ENCODE data around the gene HMGN1.

HMGN1 gene

DNA sequence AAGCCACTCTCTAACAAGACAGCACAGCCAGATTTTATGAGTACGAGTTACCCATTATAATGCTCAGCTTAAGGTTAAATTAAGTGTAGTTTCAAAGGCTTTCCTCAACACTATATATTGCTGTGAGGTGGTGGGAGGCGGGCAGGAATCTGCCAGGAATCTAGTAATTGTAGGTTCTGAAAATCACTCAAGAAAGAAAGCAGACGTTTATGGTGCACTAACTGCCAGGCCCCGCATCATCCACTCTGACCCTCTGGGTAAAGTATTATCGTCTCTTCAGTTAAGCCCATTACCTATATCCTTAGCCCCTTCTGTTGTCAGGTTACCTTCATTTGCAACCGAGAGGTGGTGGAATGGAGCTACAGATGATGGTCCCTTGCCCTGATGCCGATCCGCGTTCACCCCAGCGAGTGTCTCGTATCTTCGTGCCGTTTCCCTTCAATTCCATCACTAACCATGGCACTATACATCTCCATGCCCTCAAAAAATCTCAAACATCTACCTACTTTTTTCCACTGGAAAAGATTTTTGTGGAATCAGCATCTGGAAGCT, 12.4 kb downstream of the HMGN1 start:
- in situ Hi-C loops (cut with HindIII; ENCODE audit: low sequenced_read_pairs), result no loop called here
- TF ChIP-seq, protein P1, sequence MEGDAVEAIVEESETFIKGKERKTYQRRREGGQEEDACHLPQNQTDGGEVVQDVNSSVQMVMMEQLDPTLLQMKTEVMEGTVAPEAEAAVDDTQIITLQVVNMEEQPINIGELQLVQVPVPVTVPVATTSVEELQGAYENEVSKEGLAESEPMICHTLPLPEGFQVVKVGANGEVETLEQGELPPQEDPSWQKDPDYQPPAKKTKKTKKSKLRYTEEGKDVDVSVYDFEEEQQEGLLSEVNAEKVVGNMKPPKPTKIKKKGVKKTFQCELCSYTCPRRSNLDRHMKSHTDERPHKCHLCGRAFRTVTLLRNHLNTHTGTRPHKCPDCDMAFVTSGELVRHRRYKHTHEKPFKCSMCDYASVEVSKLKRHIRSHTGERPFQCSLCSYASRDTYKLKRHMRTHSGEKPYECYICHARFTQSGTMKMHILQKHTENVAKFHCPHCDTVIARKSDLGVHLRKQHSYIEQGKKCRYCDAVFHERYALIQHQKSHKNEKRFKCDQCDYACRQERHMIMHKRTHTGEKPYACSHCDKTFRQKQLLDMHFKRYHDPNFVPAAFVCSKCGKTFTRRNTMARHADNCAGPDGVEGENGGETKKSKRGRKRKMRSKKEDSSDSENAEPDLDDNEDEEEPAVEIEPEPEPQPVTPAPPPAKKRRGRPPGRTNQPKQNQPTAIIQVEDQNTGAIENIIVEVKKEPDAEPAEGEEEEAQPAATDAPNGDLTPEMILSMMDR (IDR thresholded peaks at IDR 0.05; ENCODE audit: low read depth, low read length, missing control alignments), result no peak
- no peak overlapping the region for H3K4me3 ChIP-seq (ENCODE audit: low read depth, low read length)
- no peak for DNase-seq (ENCODE audit: low read depth)

- TF ChIP-seq, protein P1 (IDR thresholded peaks at IDR 0.05; ENCODE audit: low read depth, low read length, missing control alignments), result no peak
- DNase-seq (ENCODE audit: low read depth), result no peak
- H3K4me3 ChIP-seq (ENCODE audit: low read depth, low read length), result no peak overlapping the region
- in situ Hi-C loops (cut with HindIII; ENCODE audit: low sequenced_read_pairs), result no loop called here
Observed at GRCh38 chr21:39334611-39335010, 14.3 kb downstream of the HMGN1 start.

- DNase-seq (ENCODE audit: low read depth), result no peak
- H3K4me3 ChIP-seq (ENCODE audit: low read depth, low read length), result no peak overlapping the region
- TF ChIP-seq, protein P1 (IDR thresholded peaks at IDR 0.05; ENCODE audit: low read depth, low read length, missing control alignments), result no peak
- in situ Hi-C loops (cut with HindIII; ENCODE audit: low sequenced_read_pairs), result no loop called here
Observed at GRCh38 chr21:39332175-39332574, 16.7 kb downstream of the HMGN1 start.

- in situ Hi-C loops (cut with HindIII; ENCODE audit: low sequenced_read_pairs), result no loop called here
- H3K4me3 ChIP-seq (ENCODE audit: low read depth, low read length), result no peak overlapping the region
- TF ChIP-seq, protein P1 (IDR thresholded peaks at IDR 0.05; ENCODE audit: low read depth, low read length, missing control alignments), result no peak
- no peak for DNase-seq (ENCODE audit: low read depth)
Observed at GRCh38 chr21:39330001-39330400, 18.9 kb downstream of the HMGN1 start.

- TF ChIP-seq, protein P1 (IDR thresholded peaks at IDR 0.05; ENCODE audit: low read depth, low read length, missing control alignments), result no peak
- in situ Hi-C loops (cut with HindIII; ENCODE audit: low sequenced_read_pairs), result no loop called here
Observed at GRCh38 chr21:39327727-39328126, 21.2 kb downstream of the HMGN1 start.

GRCh38 chr21:39326607-39327307, 22.1 kb downstream of the HMGN1 start:
- H3K4me3 ChIP-seq (ENCODE audit: low read depth, low read length), result no peak overlapping the region
- TF ChIP-seq, protein P1 (IDR thresholded peaks at IDR 0.05; ENCODE audit: low read depth, low read length, missing control alignments), result no peak
- no peak for DNase-seq (ENCODE audit: low read depth)
- in situ Hi-C loops (cut with HindIII; ENCODE audit: low sequenced_read_pairs), result no loop called here

More at GRCh38 chr21:39327727-39328126, 21.2 kb downstream of the HMGN1 start:
- H3K4me3 ChIP-seq (ENCODE audit: low read depth, low read length), result no peak overlapping the region
- no peak for DNase-seq (ENCODE audit: low read depth)

All from astrocyte of the cerebellum (primary cell).